Uterus (tissue), 2 donors: Measurements from ENCODE around the gene ADGRL3.

Experiments
- POLR2A ChIP-seq, 2 donors: fragments of 450-650 bp; IDR thresholded peaks; one replicate each; pipeline ENCODE4 v1.6.1; 2016; ENCODE audit warnings: antibody characterized with exemption in 2 of 2, mild to moderate bottlenecking in 1 of 2, moderate library complexity in 1 of 2
- TF ChIP-seq, protein P1 (sequence below), 4 experiments: fragments of 200-600 bp in 2 of 4; fragments of 450-650 bp in 2 of 4; sonication (generic) in 2 of 4; IDR thresholded peaks; one replicate each; pipeline ENCODE4 v1.5.1; 2016 to 2019; ENCODE audit warnings: antibody characterized with exemption in 4 of 4, mild to moderate bottlenecking in 2 of 4, moderate library complexity in 1 of 4

DNA sequence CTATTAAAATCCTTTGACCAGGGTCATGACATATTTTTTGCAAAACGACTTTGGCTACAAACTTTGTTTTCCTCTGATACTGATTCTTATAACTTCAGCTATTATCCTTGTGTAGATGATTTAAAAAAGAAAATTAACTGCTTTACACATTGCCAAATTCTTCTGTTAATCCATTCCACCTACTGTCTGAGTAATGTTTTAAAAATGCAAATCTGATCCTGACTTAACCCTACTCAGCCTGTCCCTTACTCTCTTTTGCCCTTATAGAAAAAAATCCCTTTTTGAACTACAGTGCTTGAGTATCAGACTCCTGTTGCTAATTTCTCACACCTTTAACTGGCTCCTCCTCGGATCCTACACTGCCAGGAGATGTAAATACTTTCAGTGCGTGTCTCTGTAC lies 723.1 kb downstream of the ADGRL3 start:
- TF ChIP-seq POLR2A (IDR thresholded peaks at IDR 0.05): no peak
- TF ChIP-seq, protein P1, sequence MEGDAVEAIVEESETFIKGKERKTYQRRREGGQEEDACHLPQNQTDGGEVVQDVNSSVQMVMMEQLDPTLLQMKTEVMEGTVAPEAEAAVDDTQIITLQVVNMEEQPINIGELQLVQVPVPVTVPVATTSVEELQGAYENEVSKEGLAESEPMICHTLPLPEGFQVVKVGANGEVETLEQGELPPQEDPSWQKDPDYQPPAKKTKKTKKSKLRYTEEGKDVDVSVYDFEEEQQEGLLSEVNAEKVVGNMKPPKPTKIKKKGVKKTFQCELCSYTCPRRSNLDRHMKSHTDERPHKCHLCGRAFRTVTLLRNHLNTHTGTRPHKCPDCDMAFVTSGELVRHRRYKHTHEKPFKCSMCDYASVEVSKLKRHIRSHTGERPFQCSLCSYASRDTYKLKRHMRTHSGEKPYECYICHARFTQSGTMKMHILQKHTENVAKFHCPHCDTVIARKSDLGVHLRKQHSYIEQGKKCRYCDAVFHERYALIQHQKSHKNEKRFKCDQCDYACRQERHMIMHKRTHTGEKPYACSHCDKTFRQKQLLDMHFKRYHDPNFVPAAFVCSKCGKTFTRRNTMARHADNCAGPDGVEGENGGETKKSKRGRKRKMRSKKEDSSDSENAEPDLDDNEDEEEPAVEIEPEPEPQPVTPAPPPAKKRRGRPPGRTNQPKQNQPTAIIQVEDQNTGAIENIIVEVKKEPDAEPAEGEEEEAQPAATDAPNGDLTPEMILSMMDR (IDR thresholded peaks at IDR 0.05): no peak
